IPS-18c (cell line): ENCODE measurements around the gene ABCA1.

Experiments used
- H3K4me3 ChIP-seq: 2 replicates; pipeline ENCODE4 v1.7.0; 2013; ENCODE audit warnings: low read depth, mild to moderate bottlenecking, low read length, moderate library complexity; ENCODE audit not compliant: insufficient read depth
- H3K9me3 ChIP-seq: one replicate; pipeline ENCODE4 v1.6.1; 2013; ENCODE audit warnings: mild to moderate bottlenecking, low read length, moderate library complexity; ENCODE audit not compliant: control insufficient read depth, insufficient read depth

Gene ABCA1

GRCh38 chr9:104841601-104842141, 86.3 kb downstream of the ABCA1 start:
- no peaks in the 10 kb centered on the region for H3K9me3 ChIP-seq
- H3K4me3 ChIP-seq: no peak overlapping the region

GRCh38 chr9:104838958-104839357, 89.0 kb downstream of the ABCA1 start:
- Histone ChIP-seq H3K4me3 (no peak overlapping the region), H3K9me3 (peaks cover 2% of the 10 kb centered on the region)

GRCh38 chr9:104836767-104837166, 91.2 kb downstream of the ABCA1 start:
- H3K4me3 ChIP-seq: no peak overlapping the region

GRCh38 chr9:104836235-104836634, 91.7 kb downstream of the ABCA1 start:
- Histone ChIP-seq H3K9me3 (peaks cover 2% of the 10 kb centered on the region), H3K4me3 (no peak overlapping the region)

More at GRCh38 chr9:104836767-104837166, 91.2 kb downstream of the ABCA1 start:
- H3K9me3 ChIP-seq: peaks cover 2% of the 10 kb centered on the region

GRCh38 chr9:104835161-104835560, 92.8 kb downstream of the ABCA1 start:
- Histone ChIP-seq H3K9me3 (peaks cover 2% of the 10 kb centered on the region), H3K4me3 (no peak overlapping the region)

GRCh38 chr9:104833696-104834095, 94.3 kb downstream of the ABCA1 start:
- no peak overlapping the region for H3K4me3 ChIP-seq
- peaks cover 2% of the 10 kb centered on the region for H3K9me3 ChIP-seq

- Histone ChIP-seq H3K9me3 (peaks cover 2% of the 10 kb centered on the region), H3K4me3 (no peak overlapping the region)
Measured at GRCh38 chr9:104831681-104832080, 96.3 kb downstream of the ABCA1 start.

GRCh38 chr9:104826911-104827310, 101.0 kb downstream of the ABCA1 start:
- H3K4me3 ChIP-seq: no peak overlapping the region

GRCh38 chr9:104826079-104826775, 101.7 kb downstream of the ABCA1 start:
- Histone ChIP-seq H3K4me3 (no peak overlapping the region), H3K9me3 (no peaks in the 10 kb centered on the region)

More at GRCh38 chr9:104826911-104827310, 101.0 kb downstream of the ABCA1 start:
- H3K9me3 ChIP-seq: no peaks in the 10 kb centered on the region

GRCh38 chr9:104820336-104820735, 107.6 kb downstream of the ABCA1 start:
- Histone ChIP-seq H3K9me3 (no peaks in the 10 kb centered on the region), H3K4me3 (no peak overlapping the region)

GRCh38 chr9:104819033-104819432, 108.9 kb downstream of the ABCA1 start:
- Histone ChIP-seq H3K9me3 (no peaks in the 10 kb centered on the region), H3K4me3 (no peak overlapping the region)

- H3K4me3 ChIP-seq: no peak overlapping the region
- no peaks in the 10 kb centered on the region for H3K9me3 ChIP-seq
Measured at GRCh38 chr9:104817437-104817836, 110.5 kb downstream of the ABCA1 start.

GRCh38 chr9:104815851-104816565, 111.9 kb downstream of the ABCA1 start:
- Histone ChIP-seq H3K4me3 (no peak overlapping the region), H3K9me3 (no peaks in the 10 kb centered on the region)

GRCh38 chr9:104810421-104811339, 117.3 kb downstream of the ABCA1 start:
- H3K9me3 ChIP-seq: no peaks in the 10 kb centered on the region
- no peak overlapping the region for H3K4me3 ChIP-seq

GRCh38 chr9:104808035-104808614, 119.8 kb downstream of the ABCA1 start:
- H3K9me3 ChIP-seq: no peaks in the 10 kb centered on the region
- no peak overlapping the region for H3K4me3 ChIP-seq

- Histone ChIP-seq H3K9me3 (no peaks in the 10 kb centered on the region), H3K4me3 (no peak overlapping the region)
Measured at GRCh38 chr9:104805441-104805840, 122.5 kb downstream of the ABCA1 start.

- Histone ChIP-seq H3K9me3 (no peaks in the 10 kb centered on the region), H3K4me3 (no peak overlapping the region)
Measured at GRCh38 chr9:104802906-104803305, 125.0 kb downstream of the ABCA1 start.
